GM12878 (cell line): Measurements from ENCODE around the gene CLNK. TPM values are rescaled to one million over a fixed set of nuclear protein-coding genes. Genes with fewer than 3 reads are reported as not detected.

Source experiments
- CEBPB ChIP-seq, 2 experiments: fragments of 150-350 bp in 1 of 2; IDR thresholded peaks; 2 replicates each; pipeline ENCODE4 v1.6.1; 2012 to 2014; ENCODE audit warnings: low read depth in 2 of 2, low read length in 2 of 2, borderline replicate concordance in 1 of 2, inconsistent platforms in 1 of 2
- CHD1 ChIP-seq: IDR thresholded peaks from 2 replicates; pipeline ENCODE4 v1.6.1; 2012; ENCODE audit warnings: low read depth, low read length, improper control_type of control experiment
- EED ChIP-seq: sonication (generic); IDR thresholded peaks from 2 replicates; pipeline ENCODE4 v1.6.1; 2016; ENCODE audit warnings: antibody characterized with exemption, low read depth
- FOXM1 ChIP-seq: IDR thresholded peaks from 2 replicates; pipeline ENCODE4 v1.6.1; 2012; ENCODE audit warnings: low read depth, mild to moderate bottlenecking, inconsistent platforms, low read length, moderate library complexity
- SP1 ChIP-seq: IDR thresholded peaks from one replicate; pipeline ENCODE4 v1.6.1; 2011; ENCODE audit warnings: low read depth, low read length
- ZBED1 ChIP-seq: IDR thresholded peaks from 2 replicates; pipeline ENCODE4 v1.6.1; 2016; ENCODE audit warnings: borderline replicate concordance
- ZNF384 ChIP-seq: IDR thresholded peaks from 2 replicates; pipeline ENCODE4 v1.6.1; 2012; ENCODE audit warnings: low read depth, mild to moderate bottlenecking, low read length, improper control_type of control experiment, borderline replicate concordance
- ZNF622 ChIP-seq: fragments of 450-650 bp; IDR thresholded peaks from 2 replicates; pipeline ENCODE4 v1.6.1; 2017; ENCODE audit warnings: mild to moderate bottlenecking, inconsistent platforms
- polyA plus RNA-seq, 11 experiments: library from polyadenylated mRNA; depleted of rRNA in 4 of 11; unstranded in 6 of 11; stranded (reverse) in 5 of 11; fragments of >200 nt; fragmentation: Nextera tagmentation in 4 of 11; fragmentation: Illumina TruSeq in 1 of 11; extraction: Ambion mirVana in 4 of 11; extraction: Trizol in 1 of 11; gene quantifications; 1 replicate in 1 of 11; 2 replicates in 10 of 11; pipeline versions ENCODE4 v1.2.1 to v1.2.3, GENCODE V29; 2011 to 2016; ENCODE audit warnings: inconsistent platforms in 2 of 11, missing spikeins in 2 of 11, low read depth in 1 of 11
- total RNA-seq, 4 experiments: library from RNA; depleted of rRNA in 3 of 4; stranded (reverse); fragments of >200 nt in 3 of 4; fragmentation: Illumina TruSeq in 1 of 4; extraction: Trizol in 1 of 4; gene quantifications; 2 replicates each; pipeline versions ENCODE4 v1.2.1 to v1.2.3, GENCODE V29; 2013 to 2021
- TF ChIP-seq, protein P1 (sequence below): IDR thresholded peaks from 2 replicates; pipeline ENCODE4 v1.6.1; 2012; ENCODE audit warnings: low read length, inconsistent platforms
- TF ChIP-seq, protein P2 (sequence below): fragments of 450-650 bp; formaldehyde crosslinking; IDR thresholded peaks from 2 replicates; pipeline ENCODE4 v1.5.0; 2022; ENCODE audit warnings: mild to moderate bottlenecking, missing genetic modification characterization
- TF ChIP-seq, protein P3 (sequence below): IDR thresholded peaks from 2 replicates; pipeline ENCODE4 v1.6.1; 2011; ENCODE audit warnings: mild to moderate bottlenecking, low read depth, low read length, moderate library complexity; ENCODE audit not compliant: insufficient replicate concordance
- TF ChIP-seq, protein P4 (sequence below): fragments of 450-650 bp; IDR thresholded peaks from 2 replicates; pipeline ENCODE4 v1.6.1; 2018; ENCODE audit warnings: mild to moderate bottlenecking, low read depth, moderate library complexity; ENCODE audit not compliant: partially characterized antibody
- TF ChIP-seq, protein P5 (sequence below): IDR thresholded peaks from 2 replicates; pipeline ENCODE4 v1.6.1; 2012; ENCODE audit warnings: improper control_type of control experiment, low read depth, low read length; ENCODE audit not compliant: insufficient replicate concordance
- TF ChIP-seq, protein P6 (sequence below): IDR thresholded peaks from 2 replicates; pipeline ENCODE4 v1.6.1; 2011; ENCODE audit warnings: low read depth, low read length, improper control_type of control experiment, borderline replicate concordance

Gene CLNK
- total and polyA plus RNA-seq, 10 of the 15 experiments (the other 5 are each of a cell fraction or from before 2014, with no cell fraction given), result 2.1 to 14.3 (median 2.7) TPM

DNA sequence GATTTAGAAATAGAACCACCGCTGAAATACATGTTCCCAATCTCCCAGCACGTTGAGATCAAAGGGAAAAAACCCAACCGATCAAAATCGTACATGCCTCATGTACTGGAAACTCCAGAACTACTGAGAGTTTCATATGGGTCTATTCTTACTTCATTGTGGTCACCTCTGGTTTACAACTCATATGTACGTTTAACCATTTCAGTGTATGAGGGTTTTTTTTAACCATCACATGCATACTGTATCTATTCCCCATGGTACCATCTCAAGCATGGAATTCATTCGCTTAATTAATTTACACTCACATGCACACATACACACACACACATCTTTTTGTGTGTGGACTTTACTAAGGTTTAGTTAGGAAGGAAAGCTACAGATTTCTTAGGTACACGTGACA, 46.0 kb upstream of the CLNK start (continued):
- TF ChIP-seq, protein P1, sequence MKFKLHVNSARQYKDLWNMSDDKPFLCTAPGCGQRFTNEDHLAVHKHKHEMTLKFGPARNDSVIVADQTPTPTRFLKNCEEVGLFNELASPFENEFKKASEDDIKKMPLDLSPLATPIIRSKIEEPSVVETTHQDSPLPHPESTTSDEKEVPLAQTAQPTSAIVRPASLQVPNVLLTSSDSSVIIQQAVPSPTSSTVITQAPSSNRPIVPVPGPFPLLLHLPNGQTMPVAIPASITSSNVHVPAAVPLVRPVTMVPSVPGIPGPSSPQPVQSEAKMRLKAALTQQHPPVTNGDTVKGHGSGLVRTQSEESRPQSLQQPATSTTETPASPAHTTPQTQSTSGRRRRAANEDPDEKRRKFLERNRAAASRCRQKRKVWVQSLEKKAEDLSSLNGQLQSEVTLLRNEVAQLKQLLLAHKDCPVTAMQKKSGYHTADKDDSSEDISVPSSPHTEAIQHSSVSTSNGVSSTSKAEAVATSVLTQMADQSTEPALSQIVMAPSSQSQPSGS, result peak; percentile 97
- peak; percentile 88 for TF ChIP-seq ZBED1
- TF ChIP-seq, protein P2, sequence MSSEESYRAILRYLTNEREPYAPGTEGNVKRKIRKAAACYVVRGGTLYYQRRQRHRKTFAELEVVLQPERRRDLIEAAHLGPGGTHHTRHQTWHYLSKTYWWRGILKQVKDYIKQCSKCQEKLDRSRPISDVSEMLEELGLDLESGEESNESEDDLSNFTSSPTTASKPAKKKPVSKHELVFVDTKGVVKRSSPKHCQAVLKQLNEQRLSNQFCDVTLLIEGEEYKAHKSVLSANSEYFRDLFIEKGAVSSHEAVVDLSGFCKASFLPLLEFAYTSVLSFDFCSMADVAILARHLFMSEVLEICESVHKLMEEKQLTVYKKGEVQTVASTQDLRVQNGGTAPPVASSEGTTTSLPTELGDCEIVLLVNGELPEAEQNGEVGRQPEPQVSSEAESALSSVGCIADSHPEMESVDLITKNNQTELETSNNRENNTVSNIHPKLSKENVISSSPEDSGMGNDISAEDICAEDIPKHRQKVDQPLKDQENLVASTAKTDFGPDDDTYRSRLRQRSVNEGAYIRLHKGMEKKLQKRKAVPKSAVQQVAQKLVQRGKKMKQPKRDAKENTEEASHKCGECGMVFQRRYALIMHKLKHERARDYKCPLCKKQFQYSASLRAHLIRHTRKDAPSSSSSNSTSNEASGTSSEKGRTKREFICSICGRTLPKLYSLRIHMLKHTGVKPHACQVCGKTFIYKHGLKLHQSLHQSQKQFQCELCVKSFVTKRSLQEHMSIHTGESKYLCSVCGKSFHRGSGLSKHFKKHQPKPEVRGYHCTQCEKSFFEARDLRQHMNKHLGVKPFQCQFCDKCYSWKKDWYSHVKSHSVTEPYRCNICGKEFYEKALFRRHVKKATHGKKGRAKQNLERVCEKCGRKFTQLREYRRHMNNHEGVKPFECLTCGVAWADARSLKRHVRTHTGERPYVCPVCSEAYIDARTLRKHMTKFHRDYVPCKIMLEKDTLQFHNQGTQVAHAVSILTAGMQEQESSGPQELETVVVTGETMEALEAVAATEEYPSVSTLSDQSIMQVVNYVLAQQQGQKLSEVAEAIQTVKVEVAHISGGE (CRISPR knock-in tag), result no peak
- TF ChIP-seq ZNF384, result peak; percentile 70
- TF ChIP-seq, protein P3, sequence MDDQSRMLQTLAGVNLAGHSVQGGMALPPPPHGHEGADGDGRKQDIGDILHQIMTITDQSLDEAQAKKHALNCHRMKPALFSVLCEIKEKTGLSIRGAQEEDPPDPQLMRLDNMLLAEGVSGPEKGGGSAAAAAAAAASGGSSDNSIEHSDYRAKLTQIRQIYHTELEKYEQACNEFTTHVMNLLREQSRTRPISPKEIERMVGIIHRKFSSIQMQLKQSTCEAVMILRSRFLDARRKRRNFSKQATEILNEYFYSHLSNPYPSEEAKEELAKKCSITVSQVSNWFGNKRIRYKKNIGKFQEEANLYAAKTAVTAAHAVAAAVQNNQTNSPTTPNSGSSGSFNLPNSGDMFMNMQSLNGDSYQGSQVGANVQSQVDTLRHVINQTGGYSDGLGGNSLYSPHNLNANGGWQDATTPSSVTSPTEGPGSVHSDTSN, result no peak
- TF ChIP-seq EED, result peak; percentile 80; the same call in 1 of the 2 replicates
- TF ChIP-seq CHD1, result no peak
- TF ChIP-seq, protein P4, sequence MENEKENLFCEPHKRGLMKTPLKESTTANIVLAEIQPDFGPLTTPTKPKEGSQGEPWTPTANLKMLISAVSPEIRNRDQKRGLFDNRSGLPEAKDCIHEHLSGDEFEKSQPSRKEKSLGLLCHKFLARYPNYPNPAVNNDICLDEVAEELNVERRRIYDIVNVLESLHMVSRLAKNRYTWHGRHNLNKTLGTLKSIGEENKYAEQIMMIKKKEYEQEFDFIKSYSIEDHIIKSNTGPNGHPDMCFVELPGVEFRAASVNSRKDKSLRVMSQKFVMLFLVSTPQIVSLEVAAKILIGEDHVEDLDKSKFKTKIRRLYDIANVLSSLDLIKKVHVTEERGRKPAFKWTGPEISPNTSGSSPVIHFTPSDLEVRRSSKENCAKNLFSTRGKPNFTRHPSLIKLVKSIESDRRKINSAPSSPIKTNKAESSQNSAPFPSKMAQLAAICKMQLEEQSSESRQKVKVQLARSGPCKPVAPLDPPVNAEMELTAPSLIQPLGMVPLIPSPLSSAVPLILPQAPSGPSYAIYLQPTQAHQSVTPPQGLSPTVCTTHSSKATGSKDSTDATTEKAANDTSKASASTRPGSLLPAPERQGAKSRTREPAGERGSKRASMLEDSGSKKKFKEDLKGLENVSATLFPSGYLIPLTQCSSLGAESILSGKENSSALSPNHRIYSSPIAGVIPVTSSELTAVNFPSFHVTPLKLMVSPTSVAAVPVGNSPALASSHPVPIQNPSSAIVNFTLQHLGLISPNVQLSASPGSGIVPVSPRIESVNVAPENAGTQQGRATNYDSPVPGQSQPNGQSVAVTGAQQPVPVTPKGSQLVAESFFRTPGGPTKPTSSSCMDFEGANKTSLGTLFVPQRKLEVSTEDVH, result no peak
- no peak for TF ChIP-seq SP1
- peak; percentile 95 for TF ChIP-seq FOXM1
- TF ChIP-seq CEBPB (IDR thresholded peaks at IDR 0.05; ENCODE audit: borderline replicate concordance in 1 of 2, low read depth in 2 of 2, low read length in 2 of 2), result peak in 1 of 2 experiments; percentile 64; a peak in 1 of 4 replicates
- no peak for TF ChIP-seq ZNF622
- TF ChIP-seq, protein P5, sequence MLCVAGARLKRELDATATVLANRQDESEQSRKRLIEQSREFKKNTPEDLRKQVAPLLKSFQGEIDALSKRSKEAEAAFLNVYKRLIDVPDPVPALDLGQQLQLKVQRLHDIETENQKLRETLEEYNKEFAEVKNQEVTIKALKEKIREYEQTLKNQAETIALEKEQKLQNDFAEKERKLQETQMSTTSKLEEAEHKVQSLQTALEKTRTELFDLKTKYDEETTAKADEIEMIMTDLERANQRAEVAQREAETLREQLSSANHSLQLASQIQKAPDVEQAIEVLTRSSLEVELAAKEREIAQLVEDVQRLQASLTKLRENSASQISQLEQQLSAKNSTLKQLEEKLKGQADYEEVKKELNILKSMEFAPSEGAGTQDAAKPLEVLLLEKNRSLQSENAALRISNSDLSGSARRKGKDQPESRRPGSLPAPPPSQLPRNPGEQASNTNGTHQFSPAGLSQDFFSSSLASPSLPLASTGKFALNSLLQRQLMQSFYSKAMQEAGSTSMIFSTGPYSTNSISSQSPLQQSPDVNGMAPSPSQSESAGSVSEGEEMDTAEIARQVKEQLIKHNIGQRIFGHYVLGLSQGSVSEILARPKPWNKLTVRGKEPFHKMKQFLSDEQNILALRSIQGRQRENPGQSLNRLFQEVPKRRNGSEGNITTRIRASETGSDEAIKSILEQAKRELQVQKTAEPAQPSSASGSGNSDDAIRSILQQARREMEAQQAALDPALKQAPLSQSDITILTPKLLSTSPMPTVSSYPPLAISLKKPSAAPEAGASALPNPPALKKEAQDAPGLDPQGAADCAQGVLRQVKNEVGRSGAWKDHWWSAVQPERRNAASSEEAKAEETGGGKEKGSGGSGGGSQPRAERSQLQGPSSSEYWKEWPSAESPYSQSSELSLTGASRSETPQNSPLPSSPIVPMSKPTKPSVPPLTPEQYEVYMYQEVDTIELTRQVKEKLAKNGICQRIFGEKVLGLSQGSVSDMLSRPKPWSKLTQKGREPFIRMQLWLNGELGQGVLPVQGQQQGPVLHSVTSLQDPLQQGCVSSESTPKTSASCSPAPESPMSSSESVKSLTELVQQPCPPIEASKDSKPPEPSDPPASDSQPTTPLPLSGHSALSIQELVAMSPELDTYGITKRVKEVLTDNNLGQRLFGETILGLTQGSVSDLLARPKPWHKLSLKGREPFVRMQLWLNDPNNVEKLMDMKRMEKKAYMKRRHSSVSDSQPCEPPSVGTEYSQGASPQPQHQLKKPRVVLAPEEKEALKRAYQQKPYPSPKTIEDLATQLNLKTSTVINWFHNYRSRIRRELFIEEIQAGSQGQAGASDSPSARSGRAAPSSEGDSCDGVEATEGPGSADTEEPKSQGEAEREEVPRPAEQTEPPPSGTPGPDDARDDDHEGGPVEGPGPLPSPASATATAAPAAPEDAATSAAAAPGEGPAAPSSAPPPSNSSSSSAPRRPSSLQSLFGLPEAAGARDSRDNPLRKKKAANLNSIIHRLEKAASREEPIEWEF, result no peak
- TF ChIP-seq, protein P6, sequence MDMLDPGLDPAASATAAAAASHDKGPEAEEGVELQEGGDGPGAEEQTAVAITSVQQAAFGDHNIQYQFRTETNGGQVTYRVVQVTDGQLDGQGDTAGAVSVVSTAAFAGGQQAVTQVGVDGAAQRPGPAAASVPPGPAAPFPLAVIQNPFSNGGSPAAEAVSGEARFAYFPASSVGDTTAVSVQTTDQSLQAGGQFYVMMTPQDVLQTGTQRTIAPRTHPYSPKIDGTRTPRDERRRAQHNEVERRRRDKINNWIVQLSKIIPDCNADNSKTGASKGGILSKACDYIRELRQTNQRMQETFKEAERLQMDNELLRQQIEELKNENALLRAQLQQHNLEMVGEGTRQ, result no peak
